Muscle layer of colon (tissue), 2 donors: ENCODE results near the gene ZNF92.
"Not testable (repeated sequence)": the region's sequence is repeated elsewhere in the genome, so short reads cannot be mapped to it uniquely, and the experiment has no call there.

Experiments
- H3K27ac ChIP-seq: one replicate; pipeline ENCODE4 v1.7.0; 2013; ENCODE audit warnings: low read depth, mild to moderate bottlenecking, low read length, moderate library complexity
- H3K27me3 ChIP-seq, 2 donors: one replicate each; pipeline ENCODE4 v1.7.0; 2013; ENCODE audit warnings: low read length in 2 of 2, mild to moderate bottlenecking in 2 of 2; ENCODE audit not compliant: insufficient read depth in 2 of 2, control insufficient read depth in 1 of 2
- H3K36me3 ChIP-seq: one replicate; pipeline ENCODE4 v1.7.0; 2013; ENCODE audit warnings: mild to moderate bottlenecking, low read length; ENCODE audit not compliant: insufficient read depth
- H3K4me1 ChIP-seq: one replicate; pipeline ENCODE4 v1.7.0; 2013; ENCODE audit warnings: mild to moderate bottlenecking, low read length; ENCODE audit not compliant: insufficient read depth
- H3K4me3 ChIP-seq, 2 donors: one replicate each; pipeline ENCODE4 v1.7.0; 2013; ENCODE audit warnings: low read length in 2 of 2, low read depth in 1 of 2, mild to moderate bottlenecking in 1 of 2, moderate library complexity in 1 of 2
- H3K9ac ChIP-seq: one replicate; pipeline ENCODE4 v1.7.0; 2013; ENCODE audit warnings: low read length
- H3K9me3 ChIP-seq: one replicate; pipeline ENCODE4 v1.7.0; 2013; ENCODE audit warnings: mild to moderate bottlenecking, low read length
- donor health status: abdominal sarcoma.
- donor health status: Adenocarcinoma of cecum.

ZNF92 gene

DNA sequence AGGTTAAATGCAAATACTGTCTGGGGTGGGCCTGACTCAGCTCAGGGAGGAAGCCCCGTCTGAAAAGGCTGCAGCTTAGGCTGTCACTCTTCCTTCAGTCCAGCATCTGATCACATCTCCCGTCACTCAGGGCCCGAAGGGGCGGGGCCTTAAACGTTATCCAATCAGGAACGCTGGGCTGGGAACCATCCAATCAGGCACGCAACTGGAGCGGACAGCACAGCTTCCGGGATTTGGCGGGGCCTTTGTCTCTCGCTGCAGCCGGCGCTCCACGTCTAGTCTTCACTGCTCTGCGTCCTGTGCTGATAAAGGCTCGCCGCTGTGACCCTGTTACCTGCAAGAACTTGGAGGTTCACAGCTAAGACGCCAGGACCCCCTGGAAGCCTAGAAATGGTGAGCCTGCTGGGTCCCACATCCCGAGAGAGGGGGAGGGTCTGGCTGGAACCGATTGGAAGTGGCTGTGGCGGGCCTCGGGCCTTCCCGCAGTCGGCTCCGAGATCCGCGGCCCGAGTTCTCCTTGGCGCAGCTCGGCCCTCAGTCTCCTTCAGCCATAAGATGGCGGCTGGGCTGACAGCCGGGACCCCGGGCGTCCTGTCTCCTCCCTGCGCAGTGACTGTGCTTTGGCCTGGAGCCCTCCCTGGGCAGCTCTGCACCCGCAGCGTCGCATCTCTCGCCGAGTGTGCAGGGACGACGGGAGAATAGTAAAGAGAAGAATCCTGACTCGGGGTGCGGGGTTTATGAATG lies at the start of gene ZNF92:
TSS of gene ZNF92 (plus strand) at position 248 of the 744 bp plus-strand sequence. CDS start at position 391, 143 bp downstream.
- no peaks in the 10 kb centered on the region for H3K9me3 ChIP-seq
- H3K4me1 ChIP-seq = peaks cover 11% of the 10 kb centered on the region
- peak within 1 kb of the TSS; percentile 83 for H3K27ac ChIP-seq
- peak within 1 kb of the TSS; percentile 86 to 96 for H3K4me3 ChIP-seq
- no peaks in the 10 kb centered on the region for H3K36me3 ChIP-seq
- H3K27me3 ChIP-seq = no peaks in the 10 kb centered on the region
- peak within 1 kb of the TSS; percentile 67 for H3K9ac ChIP-seq

DNA sequence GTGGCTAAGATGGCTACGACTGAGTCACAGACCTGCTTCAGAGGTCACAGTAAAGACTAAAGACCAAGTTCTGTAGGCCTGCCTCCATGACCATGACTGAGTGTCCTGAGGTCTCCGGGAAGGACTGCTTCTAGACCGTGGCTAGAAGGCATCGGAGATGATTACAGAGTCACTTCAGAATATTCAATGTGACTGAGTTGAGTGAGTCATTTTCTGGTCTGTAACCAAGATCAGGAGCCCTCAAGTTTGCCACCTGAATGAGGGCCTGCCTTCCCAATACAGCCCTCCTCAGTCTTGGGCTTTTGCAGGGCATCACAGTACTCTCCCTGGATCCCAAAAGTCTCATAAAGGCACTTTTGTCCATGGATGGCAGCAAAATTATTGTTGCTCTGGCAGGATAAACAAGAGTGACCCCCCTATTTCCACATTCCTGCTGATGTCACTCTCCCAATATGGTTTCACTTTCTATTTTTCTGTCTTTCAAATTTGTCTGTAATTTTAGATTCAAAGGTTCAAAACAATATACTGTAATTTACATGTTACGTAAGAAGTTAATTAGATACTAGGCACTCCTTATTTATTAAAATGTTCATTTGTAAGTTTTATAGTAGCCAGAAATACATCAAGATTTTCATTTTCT lies 47.7 kb upstream of the ZNF92 start:
- no peaks in the 10 kb centered on the region for H3K27me3 ChIP-seq
- H3K4me3 ChIP-seq = no peak overlapping the region
- no peaks in the 10 kb centered on the region for H3K4me1 ChIP-seq
- no peaks in the 10 kb centered on the region for H3K9me3 ChIP-seq
- H3K27ac ChIP-seq = no peak overlapping the region
- H3K9ac ChIP-seq = no peak overlapping the region
- H3K36me3 ChIP-seq = no peaks in the 10 kb centered on the region

DNA sequence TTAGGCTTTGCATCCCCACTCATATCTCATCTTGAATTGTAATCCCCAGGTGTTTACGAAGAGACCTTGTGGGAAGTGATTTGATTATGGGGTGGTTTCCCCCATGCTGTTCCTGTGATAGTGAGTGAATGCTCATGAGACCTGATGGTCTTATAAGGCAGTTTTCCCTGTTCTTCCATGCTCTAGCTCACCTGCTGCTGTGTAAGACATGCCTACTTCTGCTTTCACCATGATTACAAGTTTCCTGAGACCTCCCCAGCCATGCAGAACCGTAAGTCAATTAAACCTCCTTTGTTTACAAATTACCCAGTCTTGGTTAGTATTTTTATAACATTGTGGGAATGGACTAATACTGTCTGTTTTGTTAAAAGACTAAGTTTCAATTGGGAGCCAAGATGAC lies 35.3 kb upstream of the ZNF92 start:
- Histone ChIP-seq H3K4me1 (no peaks in the 10 kb centered on the region), H3K9me3 (no peaks in the 10 kb centered on the region), H3K27ac (no peak overlapping the region)

DNA sequence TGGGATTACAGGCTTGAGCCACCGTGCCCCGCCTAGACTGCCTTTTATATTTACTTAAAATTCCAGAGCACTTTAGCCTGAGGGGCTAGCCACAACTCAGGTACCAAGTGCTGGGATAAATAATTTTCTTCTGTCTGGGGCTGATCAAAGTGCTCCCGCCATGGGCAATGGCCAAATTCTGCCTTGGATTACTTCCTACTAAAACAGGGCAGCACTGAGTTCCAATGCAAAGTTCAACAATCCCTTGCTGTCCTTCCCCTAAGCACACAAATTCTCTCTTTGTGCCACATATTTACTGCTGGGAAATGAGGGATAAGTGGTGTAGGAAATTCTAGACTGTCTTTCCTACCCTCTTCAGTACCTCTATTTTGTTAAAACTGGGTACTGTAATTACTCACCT lies 34.4 kb upstream of the ZNF92 start:
- Histone ChIP-seq H3K4me3 (no peak overlapping the region), H3K27me3 (no peaks in the 10 kb centered on the region), H3K4me1 (no peaks in the 10 kb centered on the region), H3K9ac (no peak overlapping the region), H3K9me3 (no peaks in the 10 kb centered on the region), H3K27ac (no peak overlapping the region), H3K36me3 (no peaks in the 10 kb centered on the region)

More for the DNA sequence above, 35.3 kb upstream of the ZNF92 start:
- Histone ChIP-seq H3K4me3 (no peak overlapping the region), H3K36me3 (no peaks in the 10 kb centered on the region), H3K27me3 (no peaks in the 10 kb centered on the region), H3K9ac (no peak overlapping the region)

DNA sequence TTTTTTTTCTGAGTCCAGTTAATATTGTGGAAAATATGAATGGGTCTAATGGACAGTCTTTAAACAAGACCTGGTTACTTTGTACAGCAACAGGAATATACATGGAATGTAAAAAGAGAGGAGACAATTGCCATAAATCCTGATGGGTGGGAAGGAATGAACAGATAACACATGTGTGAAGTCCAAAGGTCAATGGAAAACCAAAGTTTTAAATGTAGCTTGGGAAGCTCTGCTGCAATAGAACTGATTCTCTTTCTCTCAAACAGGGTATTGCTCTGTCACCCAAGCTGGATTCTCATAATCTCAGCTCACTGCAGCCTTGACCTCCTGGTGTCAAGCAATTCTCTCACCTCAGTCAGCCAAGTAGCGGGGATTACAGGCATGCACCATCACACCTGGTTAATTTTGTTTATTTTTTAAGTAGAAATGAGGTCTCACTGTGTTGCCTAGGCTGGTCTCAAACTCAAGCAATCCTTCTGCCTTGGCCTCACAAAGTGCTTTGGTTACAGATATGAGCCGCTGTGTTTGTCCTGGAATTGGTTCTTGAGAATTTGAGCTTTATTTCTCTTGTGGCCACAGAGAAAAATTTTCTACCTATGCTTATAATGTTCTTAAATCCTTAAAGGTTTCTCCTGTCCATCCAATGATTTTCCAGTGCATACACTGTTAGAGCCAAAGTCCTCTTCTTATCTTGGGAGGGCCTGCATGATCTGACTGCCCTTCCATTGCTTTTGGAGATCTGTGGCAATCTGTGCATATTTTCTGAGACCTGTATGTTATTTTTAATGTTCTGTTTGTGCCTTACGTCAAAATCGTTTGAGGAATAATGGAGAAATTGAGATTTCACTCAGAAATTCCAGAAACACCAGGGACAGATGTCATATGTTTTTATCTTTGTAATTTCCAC lies 30.7 kb upstream of the ZNF92 start:
- H3K4me1 ChIP-seq = no peaks in the 10 kb centered on the region
- H3K27me3 ChIP-seq = no peaks in the 10 kb centered on the region
- H3K9me3 ChIP-seq = no peaks in the 10 kb centered on the region
- H3K36me3 ChIP-seq = no peaks in the 10 kb centered on the region
- no peak overlapping the region for H3K27ac ChIP-seq
- H3K4me3 ChIP-seq = no peak overlapping the region
- H3K9ac ChIP-seq = no peak overlapping the region

- H3K27ac ChIP-seq, H3K4me1 ChIP-seq, H3K9ac ChIP-seq, H3K27me3 ChIP-seq, H3K4me3 ChIP-seq, H3K36me3 ChIP-seq, H3K9me3 ChIP-seq: not testable (repeated sequence)
These were observed 29.1 kb upstream of the ZNF92 start for GRCh38 chr7:65344541-65344940.

DNA sequence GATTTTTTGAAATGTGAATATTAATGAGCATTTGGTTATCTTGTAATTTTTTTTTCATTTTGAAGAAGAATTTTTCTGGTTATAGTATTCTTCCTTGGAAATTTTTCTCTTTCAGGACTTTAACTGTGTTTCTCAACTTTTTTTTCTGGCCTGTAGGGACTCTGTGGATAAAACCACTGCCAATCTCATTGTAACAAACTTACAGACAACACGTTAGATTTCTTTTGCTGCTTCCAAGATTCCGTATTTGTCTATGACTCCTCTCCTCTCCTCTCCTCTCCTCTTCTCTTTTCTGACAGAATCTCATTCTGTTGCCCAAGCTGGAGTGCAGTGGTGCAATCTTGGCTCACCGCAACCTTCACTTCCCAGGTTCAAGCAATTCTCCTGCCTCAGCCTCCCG lies 19.4 kb upstream of the ZNF92 start:
- H3K4me1 ChIP-seq = no peaks in the 10 kb centered on the region
- H3K4me3 ChIP-seq = no peak overlapping the region
- H3K36me3 ChIP-seq = no peaks in the 10 kb centered on the region
- no peaks in the 10 kb centered on the region for H3K9me3 ChIP-seq
- H3K27me3 ChIP-seq = no peaks in the 10 kb centered on the region
- no peak overlapping the region for H3K9ac ChIP-seq
- no peak overlapping the region for H3K27ac ChIP-seq

DNA sequence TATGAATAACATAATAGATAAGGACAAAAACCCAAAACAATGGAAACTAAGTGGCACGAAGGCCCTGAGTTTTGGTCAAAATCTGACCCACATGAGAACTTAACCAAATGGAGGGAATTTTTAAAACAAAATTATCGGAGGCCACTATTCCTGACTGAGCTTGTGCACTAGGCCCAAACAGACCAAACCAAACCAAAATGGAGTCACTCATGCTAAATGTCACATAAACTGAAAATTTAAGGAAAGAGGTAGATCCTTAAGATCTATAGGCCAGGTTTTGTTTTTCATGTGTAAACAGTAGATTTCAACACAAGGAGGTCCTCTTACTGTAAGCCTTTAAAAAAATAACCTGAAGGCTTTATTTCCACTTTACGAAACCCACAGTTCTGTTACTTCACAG lies 3.8 kb upstream of the ZNF92 start:
- H3K9me3 ChIP-seq = no peaks in the 10 kb centered on the region

GRCh38 chr7:65371468-65371867 lies 2.2 kb upstream of the ZNF92 start:
- H3K4me1 ChIP-seq = peaks cover 11% of the 10 kb centered on the region
- H3K27me3 ChIP-seq = no peaks in the 10 kb centered on the region
- no peak overlapping the region for H3K9ac ChIP-seq
- H3K4me3 ChIP-seq = no peak overlapping the region
- H3K36me3 ChIP-seq = no peaks in the 10 kb centered on the region
- H3K9me3 ChIP-seq = no peaks in the 10 kb centered on the region
- H3K27ac ChIP-seq = no peak overlapping the region

More for the DNA sequence above, 3.8 kb upstream of the ZNF92 start:
- no peaks in the 10 kb centered on the region for H3K36me3 ChIP-seq
- H3K4me3 ChIP-seq = no peak overlapping the region
- H3K27me3 ChIP-seq = no peaks in the 10 kb centered on the region
- peaks cover 4% of the 10 kb centered on the region for H3K4me1 ChIP-seq
- H3K9ac ChIP-seq = no peak overlapping the region
- H3K27ac ChIP-seq = no peak overlapping the region

- H3K36me3 ChIP-seq = no peaks in the 10 kb centered on the region
- H3K4me3 ChIP-seq = no peak overlapping the region
- H3K9ac ChIP-seq = no peak overlapping the region
- peaks cover 11% of the 10 kb centered on the region for H3K4me1 ChIP-seq
- H3K27me3 ChIP-seq = no peaks in the 10 kb centered on the region
- no peak overlapping the region for H3K27ac ChIP-seq
- no peaks in the 10 kb centered on the region for H3K9me3 ChIP-seq
These were observed 5.7 kb downstream of the ZNF92 start for GRCh38 chr7:65379318-65379717.

DNA sequence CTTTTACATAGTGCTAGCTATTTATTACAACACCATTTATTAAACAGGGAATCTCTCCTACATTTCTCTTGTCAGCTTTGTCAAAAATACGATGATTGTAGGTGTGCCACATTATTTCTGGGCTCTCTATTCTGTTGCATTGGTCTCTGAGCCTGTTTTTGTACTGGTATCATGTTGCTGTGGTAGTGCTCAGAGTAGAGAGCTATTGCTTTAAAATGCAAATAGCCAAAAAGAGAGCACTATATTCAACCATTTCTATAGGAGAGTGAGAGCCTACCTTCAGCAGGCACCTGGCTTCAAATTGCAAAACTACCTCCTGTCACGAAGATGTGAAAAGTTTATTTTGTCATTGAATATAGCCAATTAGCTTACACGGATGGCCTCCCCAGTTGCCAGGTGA lies 8.1 kb downstream of the ZNF92 start:
- H3K4me3 ChIP-seq = no peak overlapping the region

More for the DNA sequence above, 8.1 kb downstream of the ZNF92 start:
- Histone ChIP-seq H3K27ac (no peak overlapping the region), H3K4me1 (no peaks in the 10 kb centered on the region), H3K9ac (no peak overlapping the region), H3K9me3 (no peaks in the 10 kb centered on the region), H3K36me3 (no peaks in the 10 kb centered on the region), H3K27me3 (no peaks in the 10 kb centered on the region)
